ENCODE measurements around the gene POGZ.

The POGZ gene

GRCh38 chr1:151370211-151370911, 88.9 kb downstream of the POGZ start:
- DNase-seq: peak; percentile 79 to 80

GRCh38 chr1:151369621-151370048, 89.7 kb downstream of the POGZ start:
- DNase-seq: no peak

GRCh38 chr1:151369302-151369610, 90.0 kb downstream of the POGZ start:
- DNase-seq: no peak

GRCh38 chr1:151368393-151369301, 90.6 kb downstream of the POGZ start:
- no peak for DNase-seq

- no peak for DNase-seq
Observed at GRCh38 chr1:151367658-151368392, 91.5 kb downstream of the POGZ start.

- DNase-seq: no peak
Observed at GRCh38 chr1:151364996-151365395, 94.3 kb downstream of the POGZ start.

- DNase-seq: no peak
Observed at GRCh38 chr1:151362308-151363155, 96.8 kb downstream of the POGZ start.

GRCh38 chr1:151361883-151362282, 97.4 kb downstream of the POGZ start:
- DNase-seq: no peak

GRCh38 chr1:151356696-151357095, 102.6 kb downstream of the POGZ start:
- peak in 1 of 2 experiments; percentile 18 for DNase-seq
